ENCODE data around the gene ENPP3.

Gene ENPP3

GRCh38 chr6:131681585-131681984 is 44.5 kb downstream of the ENPP3 start:
- no peaks in the 10 kb centered on the region for H4K20me1 ChIP-seq (ENCODE audit: low read depth, low read length)
- no peaks in the 10 kb centered on the region for H3K9me3 ChIP-seq (ENCODE audit: insufficient read depth, low read length)
- TF ChIP-seq CTCF (IDR thresholded peaks at IDR 0.05; ENCODE audit: insufficient read depth, low read length, poor library complexity, severe bottlenecking) (no peak), EZH2phosphoT487 (conservative IDR thresholded peaks at IDR 0.05; ENCODE audit: low read length) (no peak)
- no peaks in the 10 kb centered on the region for H3K27me3 ChIP-seq (ENCODE audit: low read length)
- H3K4me2 ChIP-seq (ENCODE audit: low read depth, low read length, poor library complexity, severe bottlenecking), result no peak overlapping the region
- H3F3A ChIP-seq (ENCODE audit: insufficient read depth), result peaks cover 39% of the 10 kb centered on the region
- H2AFZ ChIP-seq (ENCODE audit: low read depth, low read length, severe bottlenecking), result no peak overlapping the region
- H3K27ac ChIP-seq (ENCODE audit: low read depth, low read length), result peak overlapping the region; percentile 36; the same call in 1 of the 2 replicates
- H3K4me3 ChIP-seq (ENCODE audit: insufficient read depth, low read length, poor library complexity, severe bottlenecking), result no peak overlapping the region
- no peaks in the 10 kb centered on the region for H3K79me2 ChIP-seq (ENCODE audit: insufficient read depth, low read length)
- peaks cover 8% of the 10 kb centered on the region for H3K36me3 ChIP-seq (ENCODE audit: low read length)
- H3K9ac ChIP-seq (ENCODE audit: low read length), result no peak overlapping the region
- no peaks in the 10 kb centered on the region for H3K9me2 ChIP-seq (replicated peaks; ENCODE audit: insufficient read depth, low read length)

DNA sequence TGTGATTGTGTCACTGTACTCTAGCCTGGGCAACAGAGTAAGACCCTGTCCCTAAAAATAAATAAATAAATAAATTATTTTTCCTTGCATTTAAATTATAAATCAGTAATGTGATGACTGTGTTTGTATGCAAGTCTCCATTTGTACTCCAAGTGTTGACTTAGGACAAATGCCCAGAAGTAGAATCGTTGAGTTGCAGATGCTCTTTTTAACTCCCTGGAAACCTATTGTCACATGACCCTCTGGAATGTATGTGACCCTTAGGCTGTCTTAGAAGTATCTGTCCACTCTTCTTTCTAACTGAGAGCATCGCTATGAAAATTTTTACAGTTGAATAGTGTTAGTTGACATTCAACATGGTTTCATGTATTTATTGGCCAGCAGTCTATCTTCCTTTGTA is 45.3 kb downstream of the ENPP3 start:
- no peak overlapping the region for H3K4me3 ChIP-seq (ENCODE audit: insufficient read depth, low read length, poor library complexity, severe bottlenecking)
- H3K27me3 ChIP-seq (ENCODE audit: low read length), result no peaks in the 10 kb centered on the region
- H4K20me1 ChIP-seq (ENCODE audit: low read depth, low read length), result no peaks in the 10 kb centered on the region
- H3F3A ChIP-seq (ENCODE audit: insufficient read depth), result peaks cover 45% of the 10 kb centered on the region
- no peak for TF ChIP-seq EZH2phosphoT487 (conservative IDR thresholded peaks at IDR 0.05; ENCODE audit: low read length)
- TF ChIP-seq CTCF (IDR thresholded peaks at IDR 0.05; ENCODE audit: insufficient read depth, low read length, poor library complexity, severe bottlenecking), result no peak
- H3K9me2 ChIP-seq (replicated peaks; ENCODE audit: insufficient read depth, low read length), result no peaks in the 10 kb centered on the region
- peaks cover 10% of the 10 kb centered on the region for H3K36me3 ChIP-seq (ENCODE audit: low read length)
- peak overlapping the region; percentile 37 for H3K9ac ChIP-seq (ENCODE audit: low read length)
- peak overlapping the region; percentile 98 for H3K27ac ChIP-seq (ENCODE audit: low read depth, low read length)
- no peaks in the 10 kb centered on the region for H3K9me3 ChIP-seq (ENCODE audit: insufficient read depth, low read length)
- H3K4me2 ChIP-seq (ENCODE audit: low read depth, low read length, poor library complexity, severe bottlenecking), result peak overlapping the region; percentile 84
- H3K79me2 ChIP-seq (ENCODE audit: insufficient read depth, low read length), result no peaks in the 10 kb centered on the region
- H2AFZ ChIP-seq (ENCODE audit: low read depth, low read length, severe bottlenecking), result no peak overlapping the region

DNA sequence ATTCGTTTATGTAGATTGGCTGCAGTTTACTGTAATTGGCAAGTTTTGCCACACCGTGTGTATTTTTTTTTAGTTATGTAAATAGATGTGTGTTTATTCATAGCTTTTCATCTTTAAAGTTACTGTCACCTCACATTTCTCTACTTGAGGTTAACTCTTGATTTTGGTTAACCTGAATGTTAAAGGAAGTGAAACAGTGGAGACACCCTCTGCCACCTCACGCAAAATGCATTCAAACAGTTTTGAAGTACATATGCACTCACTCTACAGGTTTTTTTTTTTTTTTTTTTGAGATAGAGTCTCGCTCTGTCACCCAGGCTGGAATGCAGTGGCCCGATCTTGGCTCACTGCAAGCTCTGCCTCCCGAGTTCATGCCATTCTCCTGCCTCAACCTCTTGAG is 46.4 kb downstream of the ENPP3 start:
- Histone ChIP-seq H3K4me2 (ENCODE audit: low read depth, low read length, poor library complexity, severe bottlenecking) (peak overlapping the region; percentile 84), H3K79me2 (ENCODE audit: insufficient read depth, low read length) (no peaks in the 10 kb centered on the region), H3K9me2 (replicated peaks; ENCODE audit: insufficient read depth, low read length) (no peaks in the 10 kb centered on the region), H4K20me1 (ENCODE audit: low read depth, low read length) (no peaks in the 10 kb centered on the region), H3F3A (ENCODE audit: insufficient read depth) (peaks cover 56% of the 10 kb centered on the region), H3K27ac (ENCODE audit: low read depth, low read length) (peak overlapping the region; percentile 98), H3K9me3 (ENCODE audit: insufficient read depth, low read length) (no peaks in the 10 kb centered on the region), H3K4me3 (ENCODE audit: insufficient read depth, low read length, poor library complexity, severe bottlenecking) (no peak overlapping the region), H3K27me3 (ENCODE audit: low read length) (no peaks in the 10 kb centered on the region), H3K36me3 (ENCODE audit: low read length) (peaks cover 10% of the 10 kb centered on the region), H3K9ac (ENCODE audit: low read length) (peak overlapping the region; percentile 37), H2AFZ (ENCODE audit: low read depth, low read length, severe bottlenecking) (peak overlapping the region; percentile 8)
- TF ChIP-seq EZH2phosphoT487 (conservative IDR thresholded peaks at IDR 0.05; ENCODE audit: low read length) (no peak), CTCF (IDR thresholded peaks at IDR 0.05; ENCODE audit: insufficient read depth, low read length, poor library complexity, severe bottlenecking) (no peak)
